ENCODE results near the gene PRPF6. TPM values are rescaled to one million over a fixed set of nuclear protein-coding genes. Genes with fewer than 3 reads are reported as not detected.

The PRPF6 gene
- total RNA-seq, 4 donors from 2014 or later = 34.1 to 57.4 (median 45.8) TPM

- peak within 1 kb of the TSS; percentile 81 to 99 (median 90) for H3K4me3 ChIP-seq
- H3K9me3 ChIP-seq = no peaks in the 10 kb centered on the region
- TF ChIP-seq CTCF (IDR thresholded peaks at IDR 0.05) (peak in 4 of 6 experiments; percentile 14 to 55 (median 42)), POLR2A (IDR thresholded peaks at IDR 0.05) (no peak)
- WGBS, 2 donors = 0 to 3% methylated on average over 2 to 8 of the region's 52 CpGs
- intact Hi-C loops (cut with DNase I) = loop anchor here (10.0 kb wide), 1 partner anchor 55 kb away; the partner anchor contains the start of gene C20orf204
- peak within 1 kb of the TSS; percentile 86 to 95 (median 89) for H3K27ac ChIP-seq
- no peak for DNase-seq
- peaks cover 37 to 59% (median 44%) of the 10 kb centered on the region in 3 donors for H3K4me1 ChIP-seq
- H3K36me3 ChIP-seq = peaks cover 0 to 47% (median 10%) of the 10 kb centered on the region in 3 donors
- H3K27me3 ChIP-seq = no peaks in the 10 kb centered on the region
These were observed 1.2 kb upstream of the PRPF6 start, which contains the start of gene SAMD10 for GRCh38 chr20:63979557-63980316. Gene SAMD10, minus strand, starts transcription at chr20:63979642. Its CDS starts 175 bp downstream, at chr20:63979467.

GRCh38 chr20:63980317-63980805 is 571 bp upstream of the PRPF6 start:
- H3K4me1 ChIP-seq = peaks cover 37 to 56% (median 44%) of the 10 kb centered on the region in 3 donors
- peak overlapping the region; percentile 86 to 95 (median 89) for H3K27ac ChIP-seq
- peak overlapping the region; percentile 81 to 99 (median 90) for H3K4me3 ChIP-seq
- no peak for DNase-seq
- no peaks in the 10 kb centered on the region for H3K27me3 ChIP-seq
- intact Hi-C loops (cut with DNase I) = loop anchor here (10.0 kb wide), 1 partner anchor 54 kb away; the partner anchor contains the start of gene C20orf204
- H3K36me3 ChIP-seq = peaks cover 0 to 47% (median 16%) of the 10 kb centered on the region in 3 donors
- 28 to 29% methylated on average over 12 to 15 of the region's 15 CpGs for WGBS, 2 donors
- H3K9me3 ChIP-seq = no peaks in the 10 kb centered on the region
- TF ChIP-seq CTCF (IDR thresholded peaks at IDR 0.05) (no peak), POLR2A (IDR thresholded peaks at IDR 0.05) (no peak)

GRCh38 chr20:63982937-63983336 is 2.0 kb downstream of the PRPF6 start:
- TF ChIP-seq CTCF (IDR thresholded peaks at IDR 0.05) = no peak
- no peak for TF ChIP-seq POLR2A (IDR thresholded peaks at IDR 0.05)
- intact Hi-C loops (cut with DNase I) = loop anchor here (10.0 kb wide), 1 partner anchor 52 kb away; the partner anchor contains the start of gene C20orf204
- Histone ChIP-seq H3K9me3 (no peaks in the 10 kb centered on the region), H3K27me3 (no peaks in the 10 kb centered on the region), H3K36me3 (peaks cover 5 to 56% (median 24%) of the 10 kb centered on the region in 3 donors), H3K27ac (no peak overlapping the region), H3K4me3 (no peak overlapping the region), H3K4me1 (peaks cover 36 to 49% (median 40%) of the 10 kb centered on the region in 3 donors)
- DNase-seq = no peak
- WGBS, 2 donors = 89 to 91% methylated on average over 14 of the region's 14 CpGs

- Histone ChIP-seq H3K27me3 (no peaks in the 10 kb centered on the region), H3K4me3 (no peak overlapping the region), H3K9me3 (no peaks in the 10 kb centered on the region), H3K4me1 (peaks cover 19 to 32% (median 25%) of the 10 kb centered on the region in 3 donors), H3K27ac (no peak overlapping the region), H3K36me3 (peaks cover 15 to 99% (median 53%) of the 10 kb centered on the region in 3 donors)
- DNase-seq = no peak
- intact Hi-C loops (cut with DNase I) = no loop called here
- TF ChIP-seq POLR2A (IDR thresholded peaks at IDR 0.05) = no peak
- TF ChIP-seq CTCF (IDR thresholded peaks at IDR 0.05) = no peak
- 93 to 97% methylated on average over 6 of the region's 12 CpGs for WGBS, 2 donors
These were observed 20.0 kb downstream of the PRPF6 start for GRCh38 chr20:64000906-64001305.

GRCh38 chr20:64001607-64002011 is 20.7 kb downstream of the PRPF6 start:
- Histone ChIP-seq H3K27ac (no peak overlapping the region), H3K9me3 (no peaks in the 10 kb centered on the region), H3K4me1 (peaks cover 19 to 39% (median 26%) of the 10 kb centered on the region in 3 donors), H3K4me3 (no peak overlapping the region), H3K36me3 (peaks cover 10 to 99% (median 46%) of the 10 kb centered on the region in 3 donors), H3K27me3 (no peaks in the 10 kb centered on the region)
- 51 to 80% methylated on average over 7 to 11 of the region's 11 CpGs for WGBS, 2 donors
- intact Hi-C loops (cut with DNase I) = no loop called here
- no peak for DNase-seq
- TF ChIP-seq CTCF (IDR thresholded peaks at IDR 0.05) (no peak), POLR2A (IDR thresholded peaks at IDR 0.05) (no peak)

Data from esophagus squamous epithelium (tissue), 5 donors.